Activated naive CD4-positive, alpha-beta T cell treated with anti-CD3 and anti-CD28 coated beads, Interleukin-2, amount 10 ng/mL, durations not matched to agents 7 days and 5 days (primary cell): ENCODE measurements around the gene TRPM2.
A peak's percentile ranks its signal among the peaks of the same experiment; 100 is the strongest.

Experiments used
- CTCF ChIA-PET: fragments of 350-600 bp; sonication (Branson Sonifier 250); formaldehyde crosslinking; loops from one replicate; lab custom pipeline; 2021; ENCODE audit warnings: antibody characterized with exemption; lab: Charles Lee
- DNase-seq: peaks from one replicate; pipeline ENCODE4 v3.0.0-alpha.2; 2020
- H3K27ac Mint-ChIP-seq: one replicate; pipeline ENCODE4 v1.8.0; 2021; ENCODE audit warnings: mild to moderate bottlenecking, moderate library complexity, mixed read lengths
- H3K27me3 Mint-ChIP-seq: one replicate; pipeline ENCODE4 v1.8.0; 2021; ENCODE audit warnings: mild to moderate bottlenecking, mixed read lengths
- H3K36me3 Mint-ChIP-seq: one replicate; pipeline ENCODE4 v1.8.0; 2021; ENCODE audit warnings: mixed read lengths
- H3K4me1 Mint-ChIP-seq: one replicate; pipeline ENCODE4 v1.8.0; 2021; ENCODE audit warnings: mixed read lengths
- H3K4me3 Mint-ChIP-seq: one replicate; pipeline ENCODE4 v1.8.0; 2021; ENCODE audit warnings: mild to moderate bottlenecking, moderate library complexity, mixed read lengths
- H3K9me3 Mint-ChIP-seq: one replicate; pipeline ENCODE4 v1.8.0; 2021; ENCODE audit warnings: mixed read lengths

TRPM2 gene

GRCh38 chr21:44363278-44363677 lies 9.9 kb downstream of the TRPM2 start:
- Mint-ChIP-seq H3K4me3 (no peak overlapping the region), H3K36me3 (peaks cover 35% of the 10 kb centered on the region)
- CTCF ChIA-PET: no interaction called here

GRCh38 chr21:44364151-44365053 lies 11.0 kb downstream of the TRPM2 start:
- CTCF ChIA-PET: no interaction called here
- Mint-ChIP-seq H3K36me3 (peaks cover 36% of the 10 kb centered on the region), H3K27ac (no peak overlapping the region), H3K4me3 (no peak overlapping the region), H3K4me1 (peaks cover 9% of the 10 kb centered on the region), H3K27me3 (peaks cover 7% of the 10 kb centered on the region), H3K9me3 (peaks cover 5% of the 10 kb centered on the region)
- no peak for DNase-seq

More at GRCh38 chr21:44363278-44363677, 9.9 kb downstream of the TRPM2 start:
- H3K27ac Mint-ChIP-seq: no peak overlapping the region
- DNase-seq: no peak
- H3K4me1 Mint-ChIP-seq: peaks cover 15% of the 10 kb centered on the region
- peaks cover 7% of the 10 kb centered on the region for H3K27me3 Mint-ChIP-seq
- peaks cover 5% of the 10 kb centered on the region for H3K9me3 Mint-ChIP-seq

GRCh38 chr21:44365251-44365966 lies 12.0 kb downstream of the TRPM2 start:
- H3K27ac Mint-ChIP-seq: no peak overlapping the region
- DNase-seq: no peak
- H3K27me3 Mint-ChIP-seq: peaks cover 7% of the 10 kb centered on the region
- H3K4me3 Mint-ChIP-seq: no peak overlapping the region
- H3K4me1 Mint-ChIP-seq: peaks cover 4% of the 10 kb centered on the region
- peaks cover 32% of the 10 kb centered on the region for H3K36me3 Mint-ChIP-seq
- H3K9me3 Mint-ChIP-seq: peaks cover 5% of the 10 kb centered on the region
- CTCF ChIA-PET: no interaction called here

GRCh38 chr21:44365967-44366585 lies 12.7 kb downstream of the TRPM2 start:
- Mint-ChIP-seq H3K27ac (no peak overlapping the region), H3K9me3 (peaks cover 5% of the 10 kb centered on the region), H3K27me3 (peaks cover 7% of the 10 kb centered on the region), H3K4me1 (peaks cover 2% of the 10 kb centered on the region), H3K36me3 (peaks cover 34% of the 10 kb centered on the region), H3K4me3 (no peak overlapping the region)
- DNase-seq: no peak
- CTCF ChIA-PET: no interaction called here

- DNase-seq: no peak
- Mint-ChIP-seq H3K4me1 (peaks cover 2% of the 10 kb centered on the region), H3K27ac (no peak overlapping the region), H3K9me3 (peaks cover 7% of the 10 kb centered on the region), H3K4me3 (no peak overlapping the region), H3K27me3 (peaks cover 7% of the 10 kb centered on the region), H3K36me3 (peaks cover 38% of the 10 kb centered on the region)
- CTCF ChIA-PET: no interaction called here
Observed at GRCh38 chr21:44366586-44367211, 13.3 kb downstream of the TRPM2 start.

GRCh38 chr21:44368711-44369446 lies 15.5 kb downstream of the TRPM2 start:
- CTCF ChIA-PET: no interaction called here
- Mint-ChIP-seq H3K4me3 (no peak overlapping the region), H3K36me3 (peaks cover 49% of the 10 kb centered on the region)

GRCh38 chr21:44370027-44370735 lies 16.8 kb downstream of the TRPM2 start:
- Mint-ChIP-seq H3K4me3 (no peak overlapping the region), H3K27ac (no peak overlapping the region), H3K9me3 (peaks cover 11% of the 10 kb centered on the region), H3K4me1 (peaks cover 23% of the 10 kb centered on the region), H3K36me3 (peaks cover 57% of the 10 kb centered on the region), H3K27me3 (peaks cover 4% of the 10 kb centered on the region)
- no peak for DNase-seq
- CTCF ChIA-PET: no interaction called here

More at GRCh38 chr21:44368711-44369446, 15.5 kb downstream of the TRPM2 start:
- H3K9me3 Mint-ChIP-seq: peaks cover 6% of the 10 kb centered on the region
- DNase-seq: no peak
- H3K27me3 Mint-ChIP-seq: peaks cover 6% of the 10 kb centered on the region
- H3K4me1 Mint-ChIP-seq: peaks cover 10% of the 10 kb centered on the region
- H3K27ac Mint-ChIP-seq: no peak overlapping the region

GRCh38 chr21:44370786-44371410 lies 17.5 kb downstream of the TRPM2 start:
- Mint-ChIP-seq H3K36me3 (peaks cover 64% of the 10 kb centered on the region), H3K27me3 (peaks cover 9% of the 10 kb centered on the region), H3K9me3 (peaks cover 14% of the 10 kb centered on the region), H3K4me1 (peaks cover 30% of the 10 kb centered on the region), H3K4me3 (no peak overlapping the region), H3K27ac (no peak overlapping the region)
- CTCF ChIA-PET: no interaction called here
- DNase-seq: no peak

GRCh38 chr21:44371596-44371995 lies 18.2 kb downstream of the TRPM2 start:
- no peak overlapping the region for H3K4me3 Mint-ChIP-seq
- peaks cover 68% of the 10 kb centered on the region for H3K36me3 Mint-ChIP-seq
- H3K9me3 Mint-ChIP-seq: peaks cover 14% of the 10 kb centered on the region
- DNase-seq: no peak
- peaks cover 10% of the 10 kb centered on the region for H3K27me3 Mint-ChIP-seq
- H3K4me1 Mint-ChIP-seq: peaks cover 36% of the 10 kb centered on the region
- CTCF ChIA-PET: no interaction called here
- H3K27ac Mint-ChIP-seq: no peak overlapping the region

GRCh38 chr21:44372616-44373015 lies 19.2 kb downstream of the TRPM2 start:
- DNase-seq: no peak
- Mint-ChIP-seq H3K27ac (no peak overlapping the region), H3K27me3 (peaks cover 10% of the 10 kb centered on the region), H3K36me3 (peaks cover 70% of the 10 kb centered on the region), H3K9me3 (peaks cover 14% of the 10 kb centered on the region), H3K4me1 (peaks cover 36% of the 10 kb centered on the region), H3K4me3 (no peak overlapping the region)
- CTCF ChIA-PET: no interaction called here

- H3K36me3 Mint-ChIP-seq: peaks cover 72% of the 10 kb centered on the region
- H3K4me1 Mint-ChIP-seq: peaks cover 35% of the 10 kb centered on the region
- H3K4me3 Mint-ChIP-seq: no peak overlapping the region
- CTCF ChIA-PET: no interaction called here
- peak overlapping the region; percentile 67 for H3K27ac Mint-ChIP-seq
- peaks cover 10% of the 10 kb centered on the region for H3K27me3 Mint-ChIP-seq
- peaks cover 14% of the 10 kb centered on the region for H3K9me3 Mint-ChIP-seq
- no peak for DNase-seq
Observed at GRCh38 chr21:44374601-44375280, 21.3 kb downstream of the TRPM2 start.

GRCh38 chr21:44375281-44375651 lies 21.8 kb downstream of the TRPM2 start:
- Mint-ChIP-seq H3K9me3 (peaks cover 14% of the 10 kb centered on the region), H3K27me3 (peaks cover 10% of the 10 kb centered on the region), H3K27ac (peak overlapping the region; percentile 67), H3K4me1 (peaks cover 35% of the 10 kb centered on the region), H3K36me3 (peaks cover 78% of the 10 kb centered on the region), H3K4me3 (no peak overlapping the region)
- CTCF ChIA-PET: no interaction called here
- DNase-seq: peak; percentile 69
